Psoas muscle (tissue), 8 donors: ENCODE measurements around the gene ATP6V1C2. TPM values are rescaled to one million over a fixed set of nuclear protein-coding genes. Genes with fewer than 3 reads are reported as not detected.

Experiments
- ATAC-seq, 4 donors: fragments of 200-7000 bp; cut with Tn5 transposase; one replicate each; pipeline ENCODE4 v1.9.1; 2020; ENCODE audit warnings: moderate library complexity in 3 of 4, mild to moderate bottlenecking in 2 of 4
- DNase-seq, 2 donors: peaks; one replicate each; pipeline ENCODE4 v3.0.0-alpha.2; 2020
- H3K27ac ChIP-seq: fragments of 200-600 bp; one replicate; pipeline ENCODE4 v1.8.0; 2022
- H3K27me3 ChIP-seq, 3 donors: fragments of 200-600 bp in 1 of 3; one replicate each; pipeline versions ENCODE4 v1.6.1 to v1.8.0; 2013 to 2022; ENCODE audit warnings: low read length in 2 of 3, mild to moderate bottlenecking in 2 of 3, moderate library complexity in 1 of 3; ENCODE audit not compliant: insufficient read depth in 3 of 3
- H3K36me3 ChIP-seq, 2 donors: fragments of 200-600 bp in 1 of 2; one replicate each; pipeline versions ENCODE4 v1.6.1 to v1.8.0; 2013 to 2022; ENCODE audit warnings: low read depth in 1 of 2, mild to moderate bottlenecking in 1 of 2, moderate library complexity in 1 of 2; ENCODE audit not compliant: insufficient read depth in 1 of 2
- H3K4me1 ChIP-seq: fragments of 200-600 bp; one replicate; pipeline ENCODE4 v1.8.0; 2022
- H3K4me3 ChIP-seq: fragments of 200-600 bp; one replicate; pipeline ENCODE4 v1.8.0; 2022; ENCODE audit warnings: mild to moderate bottlenecking
- H3K9me3 ChIP-seq: fragments of 200-600 bp; one replicate; pipeline ENCODE4 v1.8.0; 2022
- CTCF ChIP-seq: fragments of 200-600 bp; IDR thresholded peaks from one replicate; pipeline ENCODE4 v1.8.0; 2022; ENCODE audit warnings: antibody characterized with exemption
- WGBS, 3 donors: extraction: QIAGEN DNeasy Blood & Tissue Kit; methylation state at CpG; one replicate each; pipeline versions ENCODE4 v1.1.6 to v1.1.7; 2013; 5-methylcytosine and 5-hydroxymethylcytosine counted together
- intact Hi-C, 2 donors: fragments of 100-400 bp; cut with DNase I; formaldehyde crosslinking; loops; one replicate each; pipeline versions ENCODE4 v1.11.0 to v1.14.2; 2022
- polyA plus RNA-seq, 3 donors: library from polyadenylated mRNA; stranded (reverse); fragments of 200-250 nt; gene quantifications; one replicate each; pipeline ENCODE4 v1.2.3, GENCODE V29; 2013
- total RNA-seq, 4 donors: library from RNA; stranded (reverse); fragmentation: NEBNext Ultra II Directional in 2 of 4; extraction: Animal tissue kit (Norgen Biotek cat#: 25700) in 2 of 4; gene quantifications; one replicate each; pipeline versions ENCODE4 v1.2.1 to v1.2.4, GENCODE V29; 2021 to 2023
- donor health status: healthy with polysubstance abuse.
- donor health status: DM: no; HTN: no; CAD: no; lungs with moderate emphysema.
- donor health status: Bipolar disorder and iron deficiency.
- donor health status: healthy.
- donor health status: DM: yes; HTN: yes; CAD: no.
- donor health status: DM: no; HTN: no; CAD: no.
- donor health status: DM: no; HTN: no; CAD: no.
- donor health status: DM: yes; HTN: yes; CAD: no.

ATP6V1C2 gene
- total and polyA plus RNA-seq, 7 donors = 0.11 to 0.70 (median 0.25) TPM

- no peak for ATAC-seq
- WGBS, 3 donors = 16 to 25% (median 21%) methylated on average over 7 of the region's 7 CpGs
- Histone ChIP-seq H3K4me3 (no peak overlapping the region), H3K36me3 (no peaks in the 10 kb centered on the region), H3K27ac (no peak overlapping the region), H3K9me3 (no peaks in the 10 kb centered on the region), H3K4me1 (no peaks in the 10 kb centered on the region), H3K27me3 (peaks cover 0 to 26% (median 10%) of the 10 kb centered on the region in 3 donors)
- intact Hi-C loops = no loop called here
- no peak for DNase-seq
- no peak for TF ChIP-seq CTCF
Observed at GRCh38 chr2:10709290-10709939, 12.0 kb upstream of the ATP6V1C2 start.

GRCh38 chr2:10712185-10712809 is 9.1 kb upstream of the ATP6V1C2 start:
- no peak overlapping the region for H3K4me3 ChIP-seq
- no peak for TF ChIP-seq CTCF
- DNase-seq (no peak), ATAC-seq (no peak)
- no peaks in the 10 kb centered on the region for H3K36me3 ChIP-seq
- intact Hi-C loops = no loop called here
- H3K9me3 ChIP-seq = no peaks in the 10 kb centered on the region
- no peaks in the 10 kb centered on the region for H3K4me1 ChIP-seq
- no peak overlapping the region for H3K27ac ChIP-seq
- H3K27me3 ChIP-seq = peaks cover 0 to 24% (median 8%) of the 10 kb centered on the region in 3 donors
- WGBS, 3 donors = 24 to 31% (median 29%) methylated on average over 10 of the region's 10 CpGs

GRCh38 chr2:10716581-10716980 is 4.8 kb upstream of the ATP6V1C2 start:
- no peaks in the 10 kb centered on the region for H3K36me3 ChIP-seq
- H3K27ac ChIP-seq = no peak overlapping the region
- TF ChIP-seq CTCF = no peak
- H3K27me3 ChIP-seq = peaks cover 0 to 25% (median 3%) of the 10 kb centered on the region in 3 donors
- H3K4me1 ChIP-seq = no peaks in the 10 kb centered on the region
- no peak for ATAC-seq
- H3K4me3 ChIP-seq = no peak overlapping the region
- no peaks in the 10 kb centered on the region for H3K9me3 ChIP-seq
- WGBS, 3 donors = 51 to 62% (median 54%) methylated on average over 2 of the region's 2 CpGs
- no peak for DNase-seq
- intact Hi-C loops = no loop called here

- no peak for ATAC-seq
- WGBS, 3 donors = 14 to 22% (median 19%) methylated on average over 4 of the region's 4 CpGs
- no peak for TF ChIP-seq CTCF
- no peak overlapping the region for H3K4me3 ChIP-seq
- intact Hi-C loops = no loop called here
- H3K4me1 ChIP-seq = peaks cover 6% of the 10 kb centered on the region
- H3K9me3 ChIP-seq = no peaks in the 10 kb centered on the region
- no peaks in the 10 kb centered on the region for H3K36me3 ChIP-seq
- H3K27me3 ChIP-seq = peaks cover 0 to 30% (median 7%) of the 10 kb centered on the region in 3 donors
- no peak overlapping the region for H3K27ac ChIP-seq
- no peak for DNase-seq
Observed at GRCh38 chr2:10717628-10718027, 3.8 kb upstream of the ATP6V1C2 start.
